Muscle of arm (tissue), 14 donors: ENCODE data around the gene CENATAC. TPM values are rescaled to one million over a fixed set of nuclear protein-coding genes. Genes with fewer than 3 reads are reported as not detected.
A peak's percentile ranks its signal among the peaks of the same experiment; 100 is the strongest.
"Not testable (repeated sequence)": the region's sequence is repeated elsewhere in the genome, so short reads cannot be mapped to it uniquely, and the experiment has no call there.

Experiments
- DNase-seq: peaks from one replicate; pipeline ENCODE4 v3.0.0-alpha.2; 2013
- long read RNA-seq, 11 donors: transcript quantifications; one replicate each; lab custom pipeline, GENCODE V29; 2026
- polyA plus RNA-seq, 12 donors: library from polyadenylated mRNA; unstranded; fragments of 120-200 nt; gene quantifications; one replicate each; pipeline ENCODE4 v1.2.1, GENCODE V29; 2013; ENCODE audit not compliant: insufficient read length in 12 of 12

The CENATAC gene, protein sequence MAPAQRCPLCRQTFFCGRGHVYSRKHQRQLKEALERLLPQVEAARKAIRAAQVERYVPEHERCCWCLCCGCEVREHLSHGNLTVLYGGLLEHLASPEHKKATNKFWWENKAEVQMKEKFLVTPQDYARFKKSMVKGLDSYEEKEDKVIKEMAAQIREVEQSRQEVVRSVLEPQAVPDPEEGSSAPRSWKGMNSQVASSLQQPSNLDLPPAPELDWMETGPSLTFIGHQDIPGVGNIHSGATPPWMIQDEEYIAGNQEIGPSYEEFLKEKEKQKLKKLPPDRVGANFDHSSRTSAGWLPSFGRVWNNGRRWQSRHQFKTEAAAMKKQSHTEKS
- polyA plus RNA-seq = 10 to 100 TPM in 8 of 12 donors, 1 to 10 TPM in 3, not detected in 1; 8.2 to 45.2 (median 17.7) TPM
- long read RNA-seq, donor 1, partial matches to known transcripts = 6,519 of 6,744 reads
- long read RNA-seq, donor 1, other reads (novel, unspliced or antisense) = 224 of 6,744 reads
- long read RNA-seq, donor 2, partial matches to known transcripts = 9,145 of 9,500 reads
- long read RNA-seq, donor 2, other reads (novel, unspliced or antisense) = 354 of 9,500 reads
- long read RNA-seq, donor 3, partial matches to known transcripts = 0 of 1 reads
- long read RNA-seq, donor 3, other reads (novel, unspliced or antisense) = 0 of 1 reads
- long read RNA-seq, donor 4, partial matches to known transcripts = 2,724 of 2,807 reads
- long read RNA-seq, donor 4, other reads (novel, unspliced or antisense) = 83 of 2,807 reads
- long read RNA-seq, donor 5 = 0 reads
- long read RNA-seq, donor 6, partial matches to known transcripts = 3,869 of 4,017 reads
- long read RNA-seq, donor 6, other reads (novel, unspliced or antisense) = 148 of 4,017 reads
- long read RNA-seq, donor 7, partial matches to known transcripts = 3,548 of 3,671 reads
- long read RNA-seq, donor 7, other reads (novel, unspliced or antisense) = 123 of 3,671 reads
- long read RNA-seq, donor 8, partial matches to known transcripts = 7,608 of 7,953 reads
- long read RNA-seq, donor 8, other reads (novel, unspliced or antisense) = 344 of 7,953 reads
- long read RNA-seq, donor 9, partial matches to known transcripts = 5,430 of 5,639 reads
- long read RNA-seq, donor 9, other reads (novel, unspliced or antisense) = 209 of 5,639 reads
- long read RNA-seq, donor 10, partial matches to known transcripts = 6,311 of 6,526 reads
- long read RNA-seq, donor 10, other reads (novel, unspliced or antisense) = 214 of 6,526 reads
- long read RNA-seq, donor 11, partial matches to known transcripts = 7,150 of 7,452 reads
- long read RNA-seq, donor 11, other reads (novel, unspliced or antisense) = 302 of 7,452 reads

DNA sequence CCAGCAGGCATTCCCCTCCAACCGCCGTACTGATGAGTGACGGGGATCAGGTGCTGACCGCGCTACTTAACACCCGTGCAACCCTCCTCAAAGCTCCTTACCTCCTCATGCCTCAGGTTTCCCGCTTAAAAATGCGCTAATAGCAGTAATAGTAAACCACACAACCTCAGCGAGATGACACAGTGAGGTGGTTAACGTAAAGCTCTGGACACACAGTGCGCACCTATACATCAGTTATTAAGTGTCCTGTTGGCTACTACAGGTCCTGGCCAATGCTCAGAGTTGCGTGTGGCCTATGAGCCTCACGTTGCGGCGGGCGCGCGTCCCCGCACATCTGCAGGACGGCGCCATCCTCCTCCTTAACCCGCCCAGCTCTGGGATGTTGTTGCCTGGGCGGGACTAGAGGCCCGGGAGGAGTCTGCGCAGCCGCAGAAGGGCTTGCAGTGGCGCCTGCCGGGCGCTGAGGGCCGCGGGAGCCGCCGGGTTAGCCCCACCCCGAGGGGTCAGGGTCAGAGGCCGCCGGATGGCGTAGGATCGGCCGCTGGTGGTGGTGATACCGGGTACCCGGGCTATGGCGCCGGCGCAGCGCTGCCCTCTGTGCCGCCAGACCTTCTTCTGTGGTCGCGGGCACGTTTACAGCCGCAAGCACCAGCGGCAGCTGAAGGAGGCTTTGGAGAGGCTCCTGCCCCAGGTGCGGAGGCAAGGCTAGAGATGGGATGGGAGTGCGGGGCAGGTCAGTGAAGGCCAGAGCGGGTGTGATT is at the start of gene CENATAC:
CENATAC (plus strand) TSS at position 512 of the 761 bp plus-strand sequence; CDS start at position 572, 60 bp downstream.
- DNase-seq = peak; percentile 91

DNA sequence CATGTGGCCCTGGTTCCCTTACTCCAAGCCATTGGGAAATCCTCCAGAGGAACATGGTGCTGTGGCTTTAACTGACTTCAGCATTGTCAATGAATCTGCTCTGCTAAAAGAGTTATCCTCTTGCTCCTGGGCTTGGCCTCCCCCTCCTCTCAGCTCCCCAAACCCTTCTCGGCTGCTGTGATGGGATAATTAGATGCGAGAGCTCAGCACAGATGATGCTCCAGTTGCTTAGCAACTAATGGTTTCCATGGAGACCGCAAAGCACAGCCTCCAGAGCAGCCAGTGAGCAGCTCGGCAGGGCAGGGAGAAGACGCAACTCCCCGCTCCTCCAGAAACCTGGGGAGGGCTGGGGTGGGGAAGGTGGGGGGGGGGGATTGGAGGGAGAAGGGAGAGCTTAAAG is 44.7 kb upstream of the CENATAC start:
- no peak for DNase-seq

DNA sequence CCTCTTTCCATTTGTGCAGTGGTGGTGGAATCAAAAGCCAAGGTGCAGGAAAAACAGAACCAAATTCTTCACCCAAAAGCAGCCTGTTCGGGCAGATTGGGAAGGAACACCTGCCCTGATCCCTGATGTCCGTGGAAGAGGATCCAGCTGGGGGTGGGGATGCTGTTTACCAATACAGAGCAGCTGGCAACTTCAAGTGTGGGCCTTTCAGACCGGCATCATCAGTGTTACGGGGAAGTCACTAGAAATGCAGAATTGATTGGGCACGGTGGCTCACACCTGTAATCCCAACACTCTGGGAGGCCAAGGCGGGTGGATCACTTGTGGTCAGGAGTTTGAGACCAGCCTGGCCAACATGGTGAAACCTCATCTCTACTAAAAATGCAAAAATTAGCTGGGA is 44.0 kb upstream of the CENATAC start:
- not testable (repeated sequence) for DNase-seq

DNA sequence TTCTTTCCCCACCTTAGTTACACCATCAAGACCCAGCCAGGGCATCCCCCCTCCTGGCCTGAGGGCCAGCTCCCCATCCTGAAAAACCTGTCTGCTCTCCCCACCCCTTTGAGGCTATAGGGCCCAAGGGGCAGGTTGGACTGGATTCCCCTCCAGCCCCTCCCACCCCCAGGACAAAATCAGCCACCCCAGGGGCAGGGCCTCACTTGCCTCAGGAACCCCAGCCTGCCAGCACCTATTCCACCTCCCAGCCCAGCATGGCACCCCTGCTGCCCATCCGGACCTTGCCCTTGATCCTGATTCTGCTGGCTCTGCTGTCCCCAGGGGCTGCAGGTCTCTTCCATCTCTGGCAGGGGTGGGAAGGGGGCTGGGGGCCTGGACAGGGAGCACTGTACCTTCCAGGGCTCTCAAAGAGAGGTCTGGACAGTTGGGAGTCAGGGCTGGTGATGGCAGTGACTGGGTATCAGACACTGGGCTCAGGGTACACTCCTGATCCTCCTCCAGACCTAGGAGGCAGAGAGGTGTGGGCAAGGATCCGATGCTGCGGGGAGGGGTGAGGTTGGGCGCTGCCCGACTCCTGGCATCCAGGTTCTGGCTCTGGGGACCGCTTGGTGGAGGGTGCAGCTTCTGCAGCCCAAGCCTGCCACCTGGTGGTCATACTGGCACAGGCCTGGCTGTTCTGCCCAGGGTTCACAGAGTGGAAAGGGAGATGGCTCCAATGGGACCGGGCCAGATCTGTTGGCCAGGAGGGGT is 41.7 kb upstream of the CENATAC start, which contains the start of gene UPK2:
UPK2 (plus strand) TSS at position 205 of the 753 bp plus-strand sequence; CDS start at position 258, 53 bp downstream.
- DNase-seq = peak; percentile 84

DNA sequence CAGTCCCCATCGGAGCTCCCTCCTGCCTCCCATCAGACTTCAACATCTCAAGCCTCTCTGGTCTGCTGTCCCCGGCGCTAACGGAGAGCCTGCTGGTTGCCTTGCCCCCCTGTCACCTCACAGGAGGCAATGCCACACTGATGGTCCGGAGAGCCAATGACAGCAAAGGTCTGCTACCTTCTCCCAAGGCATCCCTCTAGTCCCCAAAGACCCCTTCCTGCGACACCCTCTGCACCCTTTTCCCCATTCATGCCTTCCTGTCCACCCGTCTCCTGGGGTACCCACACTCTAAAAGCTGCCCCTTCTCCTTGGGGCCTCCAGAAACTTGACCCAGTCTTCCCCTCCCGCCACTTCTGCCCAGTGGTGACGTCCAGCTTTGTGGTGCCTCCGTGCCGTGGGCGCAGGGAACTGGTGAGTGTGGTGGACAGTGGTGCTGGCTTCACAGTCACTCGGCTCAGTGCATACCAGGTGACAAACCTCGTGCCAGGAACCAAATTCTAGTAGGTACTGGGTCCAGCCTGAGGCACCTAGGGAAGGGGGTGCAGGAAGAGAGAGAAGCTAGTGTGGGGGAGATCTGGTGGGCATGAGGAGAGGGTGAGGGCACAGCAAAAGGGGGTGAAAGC is 41.0 kb upstream of the CENATAC start:
- no peak for DNase-seq

DNA sequence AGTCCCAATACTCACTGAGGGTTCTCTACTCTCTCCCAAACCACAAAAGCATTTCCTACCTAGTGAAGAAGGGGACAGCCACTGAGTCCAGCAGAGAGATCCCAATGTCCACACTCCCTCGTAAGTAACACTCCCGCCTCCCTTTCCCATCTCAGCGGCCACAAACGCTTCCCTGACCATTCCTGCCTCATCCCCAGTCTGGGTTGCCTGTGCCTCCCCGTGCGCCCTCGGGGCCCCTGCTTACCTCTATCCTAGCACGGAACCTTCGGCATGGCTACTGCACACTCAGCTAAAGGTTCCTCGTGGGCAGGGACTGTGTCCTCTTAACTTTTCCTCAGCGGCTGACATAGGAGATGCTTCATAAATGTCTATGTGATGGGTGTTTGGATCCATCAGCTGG is 40.4 kb upstream of the CENATAC start:
- DNase-seq = no peak

DNA sequence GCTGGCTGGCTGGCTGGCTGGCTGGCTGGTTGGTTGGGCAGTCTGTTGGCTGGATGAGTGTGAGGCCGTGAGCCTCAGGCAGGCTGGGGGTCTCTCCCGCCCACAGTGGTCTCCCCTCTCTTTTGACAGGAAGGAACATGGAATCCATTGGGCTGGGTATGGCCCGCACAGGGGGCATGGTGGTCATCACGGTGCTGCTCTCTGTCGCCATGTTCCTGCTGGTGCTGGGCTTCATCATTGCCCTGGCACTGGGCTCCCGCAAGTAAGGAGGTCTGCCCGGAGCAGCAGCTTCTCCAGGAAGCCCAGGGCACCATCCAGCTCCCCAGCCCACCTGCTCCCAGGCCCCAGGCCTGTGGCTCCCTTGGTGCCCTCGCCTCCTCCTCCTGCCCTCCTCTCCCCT is 40.0 kb upstream of the CENATAC start:
- no peak for DNase-seq

DNA sequence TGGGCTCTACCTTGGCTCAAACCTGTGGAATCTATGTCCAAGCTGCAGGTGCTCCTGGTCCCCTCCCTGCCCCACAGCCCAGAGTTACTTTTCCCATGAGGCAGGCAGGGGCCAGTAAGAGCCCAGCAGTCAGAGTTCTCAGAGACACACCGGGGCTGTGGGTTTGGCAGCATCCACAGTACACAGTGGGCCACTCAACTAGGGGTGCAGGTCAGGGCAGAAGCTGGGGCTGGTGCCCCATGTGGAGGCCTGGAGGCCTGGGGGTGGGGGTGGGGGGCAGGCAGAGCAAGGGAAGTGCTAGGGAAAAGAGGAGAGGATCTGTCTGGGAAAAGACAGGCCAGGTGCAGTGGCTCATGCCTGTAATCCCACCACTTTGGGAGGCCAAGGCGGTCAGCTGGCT is 39.4 kb upstream of the CENATAC start:
- DNase-seq = no peak

DNA sequence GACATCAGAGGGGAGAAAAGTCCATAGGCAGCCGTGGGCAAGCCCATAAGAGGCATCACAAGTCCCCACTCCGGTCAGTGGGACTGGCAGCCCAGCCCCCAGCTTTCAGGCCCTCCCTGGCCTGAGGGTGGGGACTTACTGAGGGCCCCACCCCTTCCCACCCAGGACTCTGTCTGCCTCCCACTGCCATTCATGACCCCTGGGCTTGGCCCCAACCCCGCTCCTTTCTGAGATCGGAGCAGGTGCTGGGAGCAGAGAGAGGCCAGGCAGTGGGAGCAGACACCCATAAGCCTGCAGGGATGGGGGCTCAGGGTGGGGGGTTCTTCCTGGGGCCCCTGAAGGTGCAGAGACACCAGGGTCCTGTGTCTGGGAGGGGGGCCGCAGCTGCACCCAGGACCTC is 36.7 kb upstream of the CENATAC start:
- DNase-seq = no peak

DNA sequence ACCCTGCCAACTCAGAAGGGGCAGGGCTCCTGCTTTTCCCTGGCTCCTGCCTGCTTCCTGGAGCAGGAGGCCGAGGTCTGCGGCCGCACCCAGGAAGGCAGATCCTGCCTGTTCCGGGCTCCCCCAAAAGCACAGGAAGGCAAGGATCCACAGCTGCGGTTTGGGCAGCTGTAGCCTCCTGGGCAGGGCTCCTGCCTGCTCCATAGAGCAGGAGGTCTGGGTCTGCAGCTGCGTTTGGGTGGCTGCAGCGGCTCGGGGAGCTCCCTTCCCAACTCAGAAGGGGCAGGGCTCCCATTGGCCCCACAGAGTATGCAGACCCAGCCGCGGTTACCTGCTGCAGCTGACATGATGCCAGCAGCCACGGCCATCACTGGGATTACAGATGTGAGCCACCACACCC is 36.3 kb upstream of the CENATAC start:
- no peak for DNase-seq

DNA sequence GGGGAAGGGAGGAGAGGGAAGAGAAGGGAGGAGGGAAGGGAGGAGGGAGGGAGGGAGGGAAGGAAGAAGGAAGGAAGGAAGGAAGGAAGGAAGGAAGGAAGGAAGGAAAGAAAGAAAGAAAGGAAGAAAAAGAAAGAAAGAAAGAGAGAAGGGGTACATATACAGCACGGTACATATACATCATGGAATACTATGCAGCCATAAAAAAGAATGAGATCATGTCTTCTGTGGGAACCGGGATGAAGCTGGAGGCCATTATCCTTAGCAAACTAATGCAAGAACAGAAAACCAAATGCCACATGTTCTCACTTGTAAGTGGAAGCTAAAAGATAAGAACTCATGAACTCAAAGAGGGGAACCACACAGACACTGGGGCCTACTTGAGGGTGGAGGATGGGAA is 28.4 kb upstream of the CENATAC start:
- DNase-seq = not testable (repeated sequence)

DNA sequence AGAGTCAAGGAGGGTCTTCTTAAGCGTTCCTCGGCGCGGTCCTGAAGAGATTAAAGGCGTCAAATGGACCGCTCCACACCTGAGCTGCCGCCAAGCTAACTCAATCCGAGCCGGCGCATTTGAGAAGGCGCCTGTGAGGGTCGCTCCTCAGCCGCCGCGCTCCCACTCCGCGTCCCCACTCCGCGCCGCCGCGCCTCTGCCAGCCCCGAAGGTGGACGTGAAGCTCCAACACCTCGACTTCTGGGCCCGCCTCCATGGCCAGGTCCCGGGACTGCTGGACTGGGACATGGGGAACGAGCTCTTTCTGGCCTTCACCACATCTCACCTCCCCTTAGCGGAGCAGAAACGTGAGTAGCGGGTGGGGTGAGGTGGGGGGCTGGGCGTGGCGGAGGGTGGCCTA is 26.3 kb upstream of the CENATAC start, which contains the start of gene FOXR1:
FOXR1 (plus strand) TSS at position 116 of the 400 bp plus-strand sequence; CDS start at position 287, 171 bp downstream.
- DNase-seq = no peak

DNA sequence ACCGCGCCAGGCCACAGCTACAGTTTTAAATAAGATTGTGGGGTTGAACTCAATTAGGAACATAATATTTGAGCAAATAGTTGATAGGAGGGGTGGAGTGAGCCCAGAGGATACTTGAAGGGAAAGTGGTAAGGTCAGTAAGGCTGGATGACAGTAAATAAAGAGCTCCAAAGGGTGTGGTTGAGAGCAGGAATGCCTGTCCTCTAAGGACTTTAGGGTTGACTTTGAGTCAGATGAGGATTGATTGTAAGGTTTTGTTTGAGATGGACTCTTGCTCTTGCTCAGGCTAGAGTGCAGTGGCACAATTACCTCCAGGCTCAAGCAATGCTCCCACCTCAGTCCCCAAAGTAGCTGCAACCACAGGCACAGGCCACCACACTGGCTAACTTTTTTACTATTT is 24.0 kb upstream of the CENATAC start:
- no peak for DNase-seq

DNA sequence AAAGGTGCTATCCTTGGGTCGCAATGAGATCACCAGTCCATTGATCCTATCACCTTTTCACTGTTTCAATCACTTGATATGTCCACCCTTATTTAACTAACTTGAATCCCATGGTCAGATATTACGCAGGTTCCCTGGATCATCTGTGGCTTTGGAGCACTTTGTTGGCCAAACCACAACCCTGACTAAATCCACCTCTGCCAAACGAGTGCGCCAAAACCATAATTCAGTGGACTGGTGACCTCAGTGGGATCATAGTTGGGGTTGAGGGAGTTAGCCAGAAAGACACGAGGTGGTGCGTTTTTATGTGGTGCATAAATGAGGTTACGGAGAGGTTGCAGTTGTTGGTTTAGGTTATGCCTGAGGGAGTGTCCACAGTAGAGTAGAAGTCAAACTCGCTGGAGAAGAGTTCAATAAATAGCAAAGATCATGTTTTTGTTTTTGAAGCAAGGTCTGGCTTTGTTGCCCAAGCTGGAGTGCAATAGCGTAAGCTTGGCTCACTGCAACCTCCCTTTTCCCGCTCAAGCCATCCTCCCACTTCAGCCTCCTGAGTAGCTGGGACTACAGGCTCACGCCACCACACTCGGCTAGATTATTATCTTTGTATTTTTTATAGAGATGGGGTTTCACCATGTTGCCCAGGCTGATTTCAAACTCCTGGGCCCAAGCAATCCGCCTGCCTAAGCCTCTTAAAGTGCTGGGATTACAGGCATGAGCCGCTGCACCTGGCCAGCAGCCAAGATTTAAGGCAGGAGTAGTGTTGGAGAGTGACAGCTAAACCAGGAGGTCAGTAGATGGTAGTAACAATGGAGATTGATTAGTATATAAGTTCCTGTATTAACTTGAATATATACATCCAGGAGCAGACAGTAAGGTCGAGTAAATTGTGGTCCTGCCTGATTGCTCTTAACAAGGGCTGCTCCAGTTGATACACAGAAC is 21.9 kb upstream of the CENATAC start:
- DNase-seq = no peak

DNA sequence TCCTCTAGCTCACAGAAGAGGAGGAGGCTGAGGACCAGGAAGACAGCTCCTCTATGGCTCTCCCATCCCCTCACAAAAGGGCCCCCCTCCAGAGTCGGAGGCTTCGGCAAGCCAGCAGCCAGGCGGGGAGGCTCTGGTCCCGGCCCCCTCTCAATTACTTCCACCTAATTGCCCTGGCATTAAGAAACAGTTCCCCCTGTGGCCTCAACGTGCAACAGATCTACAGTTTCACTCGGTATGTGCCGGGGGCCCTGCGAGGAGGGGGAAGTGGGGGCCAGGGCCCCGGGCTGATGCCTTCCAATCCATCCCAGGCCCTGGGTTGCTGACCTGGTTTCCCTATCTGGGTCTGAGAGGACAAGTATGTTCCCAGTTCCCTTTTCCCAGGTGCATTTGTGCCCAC is 18.5 kb upstream of the CENATAC start:
- no peak for DNase-seq

DNA sequence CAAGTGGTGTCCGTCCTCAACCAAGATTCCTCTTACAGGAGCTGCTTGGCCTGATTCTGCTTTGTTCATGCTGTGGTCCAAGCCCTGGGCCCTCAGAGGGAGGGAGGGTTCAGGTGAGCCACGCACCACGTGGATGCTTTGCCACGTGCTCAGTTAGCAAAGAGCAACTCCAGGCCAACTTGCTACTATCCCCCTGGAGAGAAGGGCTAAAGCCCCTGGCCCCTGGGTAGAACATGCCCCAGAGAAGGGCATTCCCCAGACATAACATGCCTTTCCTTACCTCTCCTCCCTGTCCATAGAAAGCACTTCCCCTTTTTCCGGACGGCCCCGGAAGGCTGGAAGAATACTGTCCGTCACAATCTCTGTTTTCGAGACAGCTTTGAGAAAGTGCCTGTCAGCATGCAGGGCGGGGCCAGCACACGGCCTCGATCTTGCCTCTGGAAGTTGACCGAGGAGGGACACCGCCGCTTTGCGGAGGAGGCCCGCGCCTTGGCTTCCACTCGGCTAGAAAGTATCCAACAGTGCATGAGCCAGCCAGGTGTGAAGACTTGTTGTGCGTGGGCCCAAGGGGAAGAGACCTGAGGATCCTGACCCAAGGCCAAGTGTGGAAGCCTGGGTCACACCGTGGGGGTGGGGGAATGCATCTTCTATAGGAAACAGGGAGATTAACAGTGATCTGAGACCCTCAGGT is 17.6 kb upstream of the CENATAC start:
- no peak for DNase-seq

DNA sequence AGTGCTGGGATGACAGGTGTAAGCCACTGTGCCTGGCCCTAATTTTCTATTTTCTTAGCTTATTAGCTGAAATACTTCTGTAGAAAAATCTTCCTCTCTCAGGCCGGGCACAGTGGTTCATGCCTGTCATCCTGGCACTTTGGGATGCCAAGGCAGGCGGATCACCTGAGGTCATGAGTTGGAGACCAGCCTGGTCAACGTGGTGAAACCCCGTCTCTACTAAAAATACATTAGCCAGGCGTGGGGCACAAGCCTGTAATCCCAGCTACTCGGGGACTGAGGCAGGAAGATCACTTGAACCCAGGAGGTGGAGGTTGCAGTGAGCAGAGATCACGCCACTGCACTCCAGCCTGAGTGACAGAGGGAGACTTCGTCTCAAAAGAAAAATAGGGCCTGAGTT is 13.6 kb upstream of the CENATAC start:
- not testable (repeated sequence) for DNase-seq

DNA sequence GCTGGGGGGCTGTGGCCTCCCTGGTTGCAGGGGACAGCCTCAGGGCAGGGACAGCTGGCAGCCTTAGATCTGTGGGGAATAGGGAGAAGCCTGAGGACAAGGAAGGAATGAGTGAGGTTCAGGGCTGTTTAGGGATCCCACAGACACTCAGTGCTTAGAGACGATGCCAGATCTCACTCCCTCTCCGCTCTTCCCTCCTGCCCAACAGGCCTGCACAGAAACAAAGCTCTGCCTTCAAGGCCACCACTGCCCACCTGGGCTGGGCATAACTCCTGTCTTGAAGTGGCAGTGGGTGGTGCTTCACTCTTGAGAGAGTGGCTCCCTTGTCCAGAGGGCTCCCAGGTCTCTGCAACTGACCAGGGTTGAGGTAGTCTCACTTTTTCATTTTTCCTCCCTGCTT is 13.1 kb upstream of the CENATAC start:
- DNase-seq = no peak
